Nephron (organoid): Measurements from ENCODE around the gene DNAJC3.
"Not testable (repeated sequence)": the region's sequence is repeated elsewhere in the genome, so short reads cannot be mapped to it uniquely, and the experiment has no call there.

Source experiments
- H3K27ac Mint-ChIP-seq, 3 experiments: 2 replicates each; pipeline ENCODE4 v1.8.0; 2020; ENCODE audit warnings: mixed read lengths in 3 of 3, mild to moderate bottlenecking in 2 of 3, moderate library complexity in 1 of 3
- H3K27me3 Mint-ChIP-seq: 2 replicates; pipeline ENCODE4 v1.8.0; 2021; ENCODE audit warnings: low read depth, mild to moderate bottlenecking, moderate library complexity, mixed read lengths
- H3K36me3 Mint-ChIP-seq: 2 replicates; pipeline ENCODE4 v1.8.0; 2020; ENCODE audit warnings: low read depth, mixed read lengths
- H3K4me1 Mint-ChIP-seq: 2 replicates; pipeline ENCODE4 v1.8.0; 2020; ENCODE audit warnings: mixed read lengths
- H3K4me3 Mint-ChIP-seq, 3 experiments: 2 replicates each; pipeline ENCODE4 v1.8.0; 2020; ENCODE audit warnings: mild to moderate bottlenecking in 3 of 3, mixed read lengths in 3 of 3, moderate library complexity in 2 of 3
- H3K9me3 Mint-ChIP-seq: 2 replicates; pipeline ENCODE4 v1.8.0; 2020; ENCODE audit warnings: mixed read lengths
- TF ChIP-seq, protein P1 (sequence below), 3 experiments: fragments of 200-600 bp; sonication (generic); IDR thresholded peaks; one replicate each; pipeline ENCODE4 v1.5.0; 2021; ENCODE audit warnings: antibody characterized with exemption in 3 of 3; ENCODE audit not compliant: unreplicated experiment in 3 of 3

DNAJC3 gene

DNA sequence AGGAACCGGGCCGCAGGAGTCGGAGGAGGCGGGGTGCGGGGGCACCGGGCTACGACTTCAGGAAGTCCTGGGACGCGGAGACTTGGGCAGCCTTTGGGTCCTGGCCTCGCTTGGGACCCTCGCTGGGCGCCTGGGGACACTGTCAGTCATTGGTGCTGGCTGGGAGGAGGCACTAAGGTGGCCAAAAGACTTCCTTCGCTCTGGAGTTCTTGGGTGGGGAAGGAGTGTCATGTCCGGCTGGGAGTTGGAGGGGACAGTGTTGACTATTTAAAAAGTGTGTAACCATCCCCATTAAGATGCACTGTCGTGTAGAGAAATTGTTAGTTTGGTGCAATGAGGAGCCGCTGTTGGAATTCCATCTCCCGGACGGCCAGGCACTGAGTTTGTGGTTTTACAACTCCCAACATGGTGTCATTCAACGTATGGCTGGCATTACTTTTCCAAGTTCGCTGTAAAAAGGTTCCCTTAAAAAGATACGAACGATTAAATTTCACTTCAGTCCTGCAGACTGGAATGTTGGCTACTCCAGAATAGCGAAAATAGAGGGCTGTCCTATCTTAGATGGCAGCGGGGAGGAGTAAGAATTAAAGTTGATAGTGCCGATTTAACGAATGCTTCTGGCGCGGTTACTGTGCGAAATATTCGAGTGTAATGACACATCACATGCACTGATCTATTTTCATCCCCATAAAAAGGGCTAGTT is 776 bp downstream of the DNAJC3 start:
- H3K4me1 Mint-ChIP-seq: peaks cover 51% of the 10 kb centered on the region
- H3K27me3 Mint-ChIP-seq: no peaks in the 10 kb centered on the region
- peak overlapping the region; percentile 97 to 98 (median 98) for H3K4me3 Mint-ChIP-seq
- H3K36me3 Mint-ChIP-seq: peaks cover 41% of the 10 kb centered on the region
- TF ChIP-seq, protein P1, sequence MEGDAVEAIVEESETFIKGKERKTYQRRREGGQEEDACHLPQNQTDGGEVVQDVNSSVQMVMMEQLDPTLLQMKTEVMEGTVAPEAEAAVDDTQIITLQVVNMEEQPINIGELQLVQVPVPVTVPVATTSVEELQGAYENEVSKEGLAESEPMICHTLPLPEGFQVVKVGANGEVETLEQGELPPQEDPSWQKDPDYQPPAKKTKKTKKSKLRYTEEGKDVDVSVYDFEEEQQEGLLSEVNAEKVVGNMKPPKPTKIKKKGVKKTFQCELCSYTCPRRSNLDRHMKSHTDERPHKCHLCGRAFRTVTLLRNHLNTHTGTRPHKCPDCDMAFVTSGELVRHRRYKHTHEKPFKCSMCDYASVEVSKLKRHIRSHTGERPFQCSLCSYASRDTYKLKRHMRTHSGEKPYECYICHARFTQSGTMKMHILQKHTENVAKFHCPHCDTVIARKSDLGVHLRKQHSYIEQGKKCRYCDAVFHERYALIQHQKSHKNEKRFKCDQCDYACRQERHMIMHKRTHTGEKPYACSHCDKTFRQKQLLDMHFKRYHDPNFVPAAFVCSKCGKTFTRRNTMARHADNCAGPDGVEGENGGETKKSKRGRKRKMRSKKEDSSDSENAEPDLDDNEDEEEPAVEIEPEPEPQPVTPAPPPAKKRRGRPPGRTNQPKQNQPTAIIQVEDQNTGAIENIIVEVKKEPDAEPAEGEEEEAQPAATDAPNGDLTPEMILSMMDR (IDR thresholded peaks at IDR 0.05; ENCODE audit: unreplicated experiment in 3 of 3): no peak
- H3K27ac Mint-ChIP-seq: peak overlapping the region; percentile 88 to 95 (median 94)
- H3K9me3 Mint-ChIP-seq: peaks cover 21% of the 10 kb centered on the region

DNA sequence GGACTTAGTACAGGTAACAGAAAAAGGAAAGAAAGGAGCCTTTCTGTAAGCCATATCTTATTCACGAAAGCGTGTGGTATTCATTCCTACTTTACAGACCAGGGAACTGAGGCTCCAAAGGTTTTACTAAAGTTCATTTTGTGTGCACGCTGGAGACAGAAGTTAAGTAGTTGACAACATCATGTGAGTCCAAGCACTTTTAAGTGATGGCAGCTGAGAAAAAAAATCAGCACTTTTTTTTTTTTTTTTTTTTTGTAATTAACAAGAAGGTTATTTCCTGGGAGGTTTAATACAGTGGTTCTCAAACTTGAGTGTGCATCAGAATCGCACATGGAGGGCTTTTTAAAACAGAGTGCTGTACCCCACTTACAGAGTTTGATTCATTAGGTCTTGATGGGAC is 2.0 kb downstream of the DNAJC3 start:
- Mint-ChIP-seq H3K27me3 (no peaks in the 10 kb centered on the region), H3K27ac (peak overlapping the region; percentile 88 to 95 (median 94)), H3K4me1 (peaks cover 47% of the 10 kb centered on the region), H3K9me3 (peaks cover 19% of the 10 kb centered on the region), H3K36me3 (peaks cover 39% of the 10 kb centered on the region), H3K4me3 (peak overlapping the region; percentile 97 to 98 (median 98))
- TF ChIP-seq, protein P1 (IDR thresholded peaks at IDR 0.05; ENCODE audit: unreplicated experiment in 3 of 3): no peak

DNA sequence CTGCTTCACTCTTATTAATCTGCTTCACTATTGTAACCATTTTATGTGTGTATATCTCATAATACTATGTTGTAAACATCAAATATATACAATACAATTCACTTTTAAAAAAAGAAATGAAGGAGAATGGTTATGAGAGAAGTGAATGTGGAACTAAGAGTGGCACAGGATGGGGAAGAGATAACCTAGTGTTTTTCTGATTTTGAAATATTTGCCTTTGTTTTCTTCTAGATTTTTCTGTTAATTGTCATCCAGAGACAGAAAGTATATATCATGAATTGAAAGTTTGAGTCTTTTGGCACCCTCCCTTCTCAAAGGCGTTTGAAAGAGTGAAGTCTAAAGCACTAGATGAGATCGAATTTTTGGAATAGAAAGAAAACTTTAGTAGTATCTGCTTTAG is 2.8 kb downstream of the DNAJC3 start:
- Mint-ChIP-seq H3K27ac (no peak overlapping the region), H3K9me3 (peaks cover 23% of the 10 kb centered on the region)

DNA sequence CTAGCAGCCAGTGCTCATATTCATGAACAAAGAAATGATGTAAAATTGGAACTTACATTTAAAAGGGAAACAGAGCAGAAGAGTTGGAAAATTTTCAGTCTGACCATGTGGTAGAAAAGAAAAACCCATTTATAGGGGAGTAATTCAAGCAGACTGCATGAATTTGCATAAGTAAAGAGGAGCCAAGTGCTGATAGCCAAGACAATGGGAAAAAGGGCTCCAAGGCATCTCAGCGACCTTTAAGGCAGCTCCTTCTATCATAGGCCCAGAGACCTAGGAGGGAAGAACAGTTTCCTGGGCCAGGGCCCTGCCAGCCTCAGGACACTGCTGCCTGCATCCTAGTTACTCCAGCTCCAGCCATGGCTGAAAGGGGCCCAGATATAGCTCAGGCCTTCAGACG is 7.5 kb downstream of the DNAJC3 start:
- H3K4me3 Mint-ChIP-seq: no peak overlapping the region

More for the DNA sequence above, 2.8 kb downstream of the DNAJC3 start:
- H3K4me1 Mint-ChIP-seq: peaks cover 46% of the 10 kb centered on the region
- H3K4me3 Mint-ChIP-seq: peak overlapping the region in 2 of 3 experiments; percentile 35 to 57
- H3K36me3 Mint-ChIP-seq: peaks cover 40% of the 10 kb centered on the region
- TF ChIP-seq, protein P1 (IDR thresholded peaks at IDR 0.05; ENCODE audit: unreplicated experiment in 3 of 3): no peak
- no peaks in the 10 kb centered on the region for H3K27me3 Mint-ChIP-seq

DNA sequence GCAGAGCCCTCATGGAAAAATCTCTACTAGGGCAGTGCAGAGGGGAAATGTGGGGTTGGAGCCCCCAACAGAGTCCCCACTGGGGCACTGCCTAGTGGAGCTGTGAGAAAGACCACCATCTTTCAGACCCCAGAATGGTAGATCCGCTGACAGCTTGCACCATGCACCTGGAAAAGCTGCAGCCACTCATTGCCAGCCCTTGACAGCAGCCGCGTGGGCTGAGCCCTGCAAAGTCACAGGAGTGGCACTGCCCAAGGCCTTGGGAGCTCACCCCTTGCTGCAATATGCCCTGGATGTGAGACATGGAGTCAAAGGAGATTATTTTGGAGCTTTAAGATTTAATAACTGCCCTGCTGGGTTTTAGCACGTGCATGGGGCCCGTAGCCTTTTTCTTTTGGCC is 8.0 kb downstream of the DNAJC3 start:
- Mint-ChIP-seq H3K9me3 (peaks cover 54% of the 10 kb centered on the region), H3K36me3 (peaks cover 72% of the 10 kb centered on the region)
- not testable (repeated sequence) for H3K4me3 Mint-ChIP-seq, H3K27me3 Mint-ChIP-seq, H3K4me1 Mint-ChIP-seq, H3K27ac Mint-ChIP-seq

More for the DNA sequence above, 7.5 kb downstream of the DNAJC3 start:
- H3K4me1 Mint-ChIP-seq: peaks cover 13% of the 10 kb centered on the region
- H3K36me3 Mint-ChIP-seq: peaks cover 67% of the 10 kb centered on the region
- H3K27me3 Mint-ChIP-seq: peaks cover 3% of the 10 kb centered on the region
- H3K27ac Mint-ChIP-seq: no peak overlapping the region
- TF ChIP-seq, protein P1 (IDR thresholded peaks at IDR 0.05; ENCODE audit: unreplicated experiment in 3 of 3): no peak
- peaks cover 50% of the 10 kb centered on the region for H3K9me3 Mint-ChIP-seq

DNA sequence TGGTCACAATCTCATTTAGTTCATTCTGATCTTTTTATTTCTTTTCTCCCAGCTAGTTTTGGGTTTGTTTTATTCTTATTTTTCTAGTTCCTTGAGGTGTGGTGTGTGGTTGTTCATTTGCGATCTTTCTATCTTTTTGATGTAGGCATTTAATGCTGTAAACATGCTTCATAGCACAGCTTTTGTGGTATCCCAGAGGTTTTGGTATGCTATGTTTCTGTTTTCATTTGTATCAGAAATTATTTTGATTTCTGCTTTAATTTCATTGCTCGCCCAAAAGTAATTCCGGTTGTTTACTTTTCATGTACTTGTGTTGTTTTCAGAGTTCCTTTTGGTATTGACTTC is 12.6 kb downstream of the DNAJC3 start:
- H3K27me3 Mint-ChIP-seq: peaks cover 3% of the 10 kb centered on the region
- H3K27ac Mint-ChIP-seq: no peak overlapping the region
- TF ChIP-seq, protein P1 (IDR thresholded peaks at IDR 0.05; ENCODE audit: unreplicated experiment in 3 of 3): no peak
- no peaks in the 10 kb centered on the region for H3K4me1 Mint-ChIP-seq
- H3K9me3 Mint-ChIP-seq: peaks cover 43% of the 10 kb centered on the region
- peaks cover 45% of the 10 kb centered on the region for H3K36me3 Mint-ChIP-seq
- H3K4me3 Mint-ChIP-seq: no peak overlapping the region

DNA sequence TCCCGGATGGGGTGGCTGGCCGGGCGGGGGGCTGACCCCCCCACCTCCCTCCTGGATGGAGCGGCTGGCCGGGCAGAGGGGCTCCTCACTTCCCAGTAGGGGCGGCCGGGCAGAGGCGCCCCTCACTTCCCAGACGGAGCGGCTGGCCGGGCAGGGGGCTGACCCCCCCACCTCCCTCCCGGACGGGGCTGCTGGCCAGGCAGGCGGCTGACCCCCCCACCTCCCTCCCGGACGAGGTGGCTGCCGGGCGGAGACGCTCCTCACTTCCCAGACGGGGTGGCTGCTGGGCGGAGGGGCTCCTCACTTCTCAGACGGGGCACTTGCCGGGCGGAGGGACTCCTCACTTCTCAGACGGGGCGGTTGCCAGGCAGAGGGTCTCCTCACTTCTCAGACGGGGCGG is 14.0 kb downstream of the DNAJC3 start:
- not testable (repeated sequence) for H3K27me3 Mint-ChIP-seq, H3K4me3 Mint-ChIP-seq, H3K27ac Mint-ChIP-seq, H3K4me1 Mint-ChIP-seq
- Mint-ChIP-seq H3K36me3 (peaks cover 36% of the 10 kb centered on the region), H3K9me3 (peaks cover 37% of the 10 kb centered on the region)
